ENCODE measurements around the gene TRMT1.

GRCh38 chr19:13104360-13104847 is 12.1 kb downstream of the TRMT1 start:
- TF ChIP-seq, protein P1, sequence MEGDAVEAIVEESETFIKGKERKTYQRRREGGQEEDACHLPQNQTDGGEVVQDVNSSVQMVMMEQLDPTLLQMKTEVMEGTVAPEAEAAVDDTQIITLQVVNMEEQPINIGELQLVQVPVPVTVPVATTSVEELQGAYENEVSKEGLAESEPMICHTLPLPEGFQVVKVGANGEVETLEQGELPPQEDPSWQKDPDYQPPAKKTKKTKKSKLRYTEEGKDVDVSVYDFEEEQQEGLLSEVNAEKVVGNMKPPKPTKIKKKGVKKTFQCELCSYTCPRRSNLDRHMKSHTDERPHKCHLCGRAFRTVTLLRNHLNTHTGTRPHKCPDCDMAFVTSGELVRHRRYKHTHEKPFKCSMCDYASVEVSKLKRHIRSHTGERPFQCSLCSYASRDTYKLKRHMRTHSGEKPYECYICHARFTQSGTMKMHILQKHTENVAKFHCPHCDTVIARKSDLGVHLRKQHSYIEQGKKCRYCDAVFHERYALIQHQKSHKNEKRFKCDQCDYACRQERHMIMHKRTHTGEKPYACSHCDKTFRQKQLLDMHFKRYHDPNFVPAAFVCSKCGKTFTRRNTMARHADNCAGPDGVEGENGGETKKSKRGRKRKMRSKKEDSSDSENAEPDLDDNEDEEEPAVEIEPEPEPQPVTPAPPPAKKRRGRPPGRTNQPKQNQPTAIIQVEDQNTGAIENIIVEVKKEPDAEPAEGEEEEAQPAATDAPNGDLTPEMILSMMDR (IDR thresholded peaks at IDR 0.05) = peak; percentile 47 to 99 (median 70)
- no peak for TF ChIP-seq POLR2A (IDR thresholded peaks at IDR 0.05)

All from Peyer's patch (tissue), 4 donors.